ENCODE measurements around the gene EME1. TPM values are rescaled to one million over a fixed set of nuclear protein-coding genes. Genes with fewer than 3 reads are reported as not detected.

Gene EME1
- total and polyA plus RNA-seq, 2 of the 8 experiments (the other 6 are each of a cell fraction or from before 2014, with no cell fraction given), result 13.9 to 16.3 TPM

GRCh38 chr17:50380369-50381259 lies 7.6 kb downstream of the EME1 start:
- Histone ChIP-seq H3K56ac (replicated peaks; ENCODE audit: insufficient read length, low read depth, low read length) (no peak overlapping the region), H3K9me3 (ENCODE audit: insufficient read depth in 2 of 2, low read depth in 1 of 2, low read length in 1 of 2) (no peaks in the 10 kb centered on the region), H2BK20ac (ENCODE audit: low read length) (no peak overlapping the region), H2AK5ac (ENCODE audit: low read depth, low read length) (no peak overlapping the region), H3K4ac (replicated peaks; ENCODE audit: insufficient read length, low read depth, low read length) (no peak overlapping the region), H3K79me2 (ENCODE audit: control insufficient read depth in 1 of 2, insufficient read depth in 2 of 2, low read length in 2 of 2) (no peaks in the 10 kb centered on the region), H3K4me2 (ENCODE audit: insufficient read depth in 1 of 2, low read depth in 2 of 2, low read length in 2 of 2) (no peak overlapping the region), H2BK5ac (ENCODE audit: low read depth, low read length) (no peak overlapping the region), H4K91ac (replicated peaks; ENCODE audit: insufficient read length, low read length) (no peak overlapping the region), H2BK12ac (ENCODE audit: low read depth, low read length) (no peak overlapping the region), H2AFZ (ENCODE audit: low read length) (no peak overlapping the region), H3K9ac (replicated peaks in 1 of 4; ENCODE audit: extremely low read depth in 1 of 4, low read depth in 3 of 4, low read length in 3 of 4) (no peak overlapping the region), H3K23me2 (ENCODE audit: low read depth, low read length) (no peaks in the 10 kb centered on the region), H3K27me3 (replicated peaks in 1 of 4; ENCODE audit: control insufficient read depth in 3 of 4, extremely low read depth in 1 of 4, insufficient read depth in 3 of 4, low read length in 3 of 4) (no peaks in the 10 kb centered on the region), H4K8ac (ENCODE audit: extremely low read depth, insufficient read depth, low read length) (no peak overlapping the region), H3K36me3 (ENCODE audit: control insufficient read depth in 2 of 4, insufficient read depth in 4 of 4, low read length in 3 of 4) (peaks cover 22 to 66% (median 44%) of the 10 kb centered on the region in 4 experiments; a peak in 7 of 8 replicates), H3K18ac (ENCODE audit: extremely low read depth, low read length) (no peak overlapping the region), H2BK120ac (replicated peaks; ENCODE audit: low read depth, low read length) (no peak overlapping the region), H3K4me1 (replicated peaks in 1 of 4; ENCODE audit: control insufficient read depth in 3 of 4, insufficient read depth in 4 of 4, low read length in 3 of 4) (no peaks in the 10 kb centered on the region), H4K5ac (ENCODE audit: insufficient read length, low read depth, low read length) (no peak overlapping the region), H3K79me1 (ENCODE audit: low read depth, low read length) (no peaks in the 10 kb centered on the region), H4K20me1 (replicated peaks in 1 of 2; ENCODE audit: control insufficient read depth in 1 of 2, insufficient read depth in 2 of 2, low read length in 2 of 2) (no peaks in the 10 kb centered on the region), H3K14ac (ENCODE audit: insufficient read length) (no peak overlapping the region), H3K4me3 (ENCODE audit: extremely low read depth in 1 of 4, insufficient read depth in 2 of 4, low read depth in 3 of 4, low read length in 4 of 4) (no peak overlapping the region), H3K23ac (ENCODE audit: insufficient read length) (no peak overlapping the region), H3K27ac (ENCODE audit: low read depth, low read length) (no peak overlapping the region), H2BK15ac (ENCODE audit: low read length) (no peak overlapping the region)
- CTCF ChIA-PET (ENCODE audit: partially characterized antibody), result interaction anchor here (1.0 to 7.0 kb wide), 10 partner anchors 11 to 91 kb away, joined by 3 to 51 read pairs (median 4); partner anchors contain the start of gene LRRC59
- WGBS, 2 experiments (ENCODE audit: extremely low coverage in 1 of 2, insufficient coverage in 1 of 2, insufficient read length in 1 of 2, insufficient replicate concordance in 2 of 2, low coverage in 1 of 2, low lambda C conversion rate in 2 of 2, missing lambda C conversion rate in 1 of 2), result 95% methylated on average over 13 of the region's 13 CpGs; no CpG with 5 or more reads in 1 of the 2 experiments
- FAIRE-seq, result no peak
- no peak for DNase-seq (ENCODE audit: low read depth in 1 of 2, low spot score in 2 of 2)
- POLR2A ChIA-PET (ENCODE audit: partially characterized antibody), result interaction anchor here (1.2 to 27.4 kb wide), 7 partner anchors 8 to 209 kb away, joined by 3 to 313 read pairs (median 5); partner anchors contain the start of genes EME1, LRRC59, MRPL27 and XYLT2
- TF ChIP-seq RFX5 (IDR thresholded peaks at IDR 0.05; ENCODE audit: borderline replicate concordance, low read depth, low read length) (no peak), RAD21 (IDR thresholded peaks at IDR 0.05 in 1 of 2, conservative IDR thresholded peaks at IDR 0.05 in 1 of 2; ENCODE audit: low read depth in 2 of 2, low read length in 2 of 2) (0 out of 4 replicates have a peak, but pooled peaks have one; percentile 3 to 9), MAX (IDR thresholded peaks at IDR 0.05) (no peak), ATF3 (IDR thresholded peaks at IDR 0.05; ENCODE audit: insufficient read depth, low read depth, low read length) (no peak), POLR2A (IDR thresholded peaks at IDR 0.05; ENCODE audit: control extremely low read depth in 1 of 2, low read depth in 2 of 2, low read length in 2 of 2) (peak in 1 of 2 experiments; percentile 50; a peak in 2 of 3 replicates), CHD1 (IDR thresholded peaks at IDR 0.05; ENCODE audit: low read depth, low read length) (no peak), EP300 (IDR thresholded peaks at IDR 0.05; ENCODE audit: borderline replicate concordance in 1 of 2, low read depth in 2 of 2, low read length in 2 of 2) (no peak), CEBPB (IDR thresholded peaks at IDR 0.05; ENCODE audit: low read depth, low read length) (no peak), CTBP2 (IDR thresholded peaks at IDR 0.05; ENCODE audit: borderline replicate concordance, insufficient read depth, insufficient read length, low read length) (no peak), ASH2L (IDR thresholded peaks at IDR 0.05; ENCODE audit: low read length) (no peak)

Data from H1 (cell line).